SK-N-SH (cell line): ENCODE data around the gene PLXNB1. TPM values are rescaled to one million over a fixed set of nuclear protein-coding genes. Genes with fewer than 3 reads are reported as not detected.

ENCODE experiments used
- CTCF ChIA-PET: fragments of 300-600, 350-600 bp; formaldehyde crosslinking; extraction: SDS; loops from one replicate; lab custom pipeline; 2021; lab: Yijun Ruan, JAX
- POLR2A ChIA-PET: fragments of 350-600 bp; sonication (Branson Sonifier 250); formaldehyde crosslinking; extraction: SDS; loops from one replicate; lab custom pipeline; 2020; ENCODE audit warnings: antibody characterized with exemption, inconsistent platforms; lab: Yijun Ruan, JAX
- DNase-seq: peaks from one replicate; pipeline ENCODE4 v3.0.0; 2012
- H2AFZ ChIP-seq: fragments of 200-600 bp; sonication (generic); 2 replicates; pipeline ENCODE4 v1.8.1; 2016; ENCODE audit warnings: antibody characterized with exemption, mild to moderate bottlenecking, low read depth
- H3F3A ChIP-seq: fragments of 200-600 bp; sonication (generic); replicated peaks from 2 replicates; pipeline ENCODE3; 2016; ENCODE audit warnings: antibody characterized with exemption, mild to moderate bottlenecking; ENCODE audit not compliant: insufficient read depth
- H3K27ac ChIP-seq, 2 experiments: fragments of 200-500 bp in 1 of 2; fragments of 200-600 bp in 1 of 2; sonication (Bioruptor generic) in 1 of 2; sonication (generic), shearing (Covaris generic) in 1 of 2; 2 replicates each; pipeline versions ENCODE4 v1.5.1 to v1.6.1; 2014 to 2016; ENCODE audit warnings: low read depth in 2 of 2, inconsistent platforms in 1 of 2, low read length in 1 of 2, mild to moderate bottlenecking in 1 of 2, mixed read lengths in 1 of 2
- H3K27me3 ChIP-seq: fragments of 200-600 bp; sonication (generic), shearing (Covaris generic); 2 replicates; pipeline ENCODE4 v1.6.1; 2016; ENCODE audit warnings: mixed run types; ENCODE audit not compliant: insufficient read depth
- H3K36me3 ChIP-seq, 2 experiments: fragments of 200-500 bp in 1 of 2; fragments of 200-600 bp in 1 of 2; sonication (Bioruptor generic) in 1 of 2; sonication (generic) in 1 of 2; replicated peaks in 1 of 2; 2 replicates each; pipeline versions ENCODE3 to v1.5.1; 2014 to 2016; ENCODE audit warnings: low read length in 1 of 2, mild to moderate bottlenecking in 1 of 2; ENCODE audit not compliant: insufficient read depth in 2 of 2, control insufficient read depth in 1 of 2
- H3K4me1 ChIP-seq, 2 experiments: fragments of 200-500 bp in 1 of 2; fragments of 200-600 bp in 1 of 2; sonication (Bioruptor generic) in 1 of 2; sonication (generic), shearing (Covaris generic) in 1 of 2; 2 replicates each; pipeline versions ENCODE4 v1.5.1 to v1.6.1; 2014 to 2016; ENCODE audit warnings: low read depth in 1 of 2, low read length in 1 of 2, mixed run types in 1 of 2; ENCODE audit not compliant: insufficient read depth in 2 of 2, control insufficient read depth in 1 of 2
- H3K4me2 ChIP-seq: fragments of 200-600 bp; sonication (generic), shearing (Covaris generic); 2 replicates; pipeline ENCODE4 v1.6.1; 2017; ENCODE audit warnings: mixed run types
- H3K4me3 ChIP-seq, 2 experiments: fragments of 200-500 bp in 1 of 2; fragments of 200-600 bp in 1 of 2; sonication (Bioruptor generic) in 1 of 2; sonication (generic), shearing (Covaris generic) in 1 of 2; 2 replicates each; pipeline versions ENCODE4 v1.5.1 to v1.8.1; 2014 to 2016; ENCODE audit warnings: low read depth in 2 of 2, inconsistent platforms in 1 of 2, low read length in 1 of 2, mild to moderate bottlenecking in 1 of 2, mixed read lengths in 1 of 2, moderate library complexity in 1 of 2
- H3K79me2 ChIP-seq: fragments of 200-600 bp; sonication (generic); 2 replicates; pipeline ENCODE4 v1.8.1; 2017; ENCODE audit warnings: mild to moderate bottlenecking; ENCODE audit not compliant: insufficient read depth
- H3K9ac ChIP-seq: fragments of 200-600 bp; sonication (generic); 2 replicates; pipeline ENCODE4 v1.6.1; 2017; ENCODE audit warnings: mixed run types
- H3K9me2 ChIP-seq: fragments of 200-600 bp; sonication (generic); 2 replicates; pipeline ENCODE4 v1.6.1; 2017; ENCODE audit warnings: mixed run types
- H3K9me3 ChIP-seq: fragments of 200-600 bp; sonication (generic); 2 replicates; pipeline ENCODE4 v1.6.1; 2017; ENCODE audit warnings: mixed run types, mild to moderate bottlenecking, moderate library complexity
- H4K20me1 ChIP-seq: fragments of 200-600 bp; sonication (generic); 2 replicates; pipeline ENCODE4 v1.6.1; 2017; ENCODE audit warnings: mild to moderate bottlenecking, mixed run types; ENCODE audit not compliant: insufficient read depth
- FOXM1 ChIP-seq: IDR thresholded peaks from 2 replicates; pipeline ENCODE4 v1.4.0; 2012; ENCODE audit warnings: low read depth, mild to moderate bottlenecking
- GATA2 ChIP-seq: sonication (generic); formaldehyde crosslinking; IDR thresholded peaks from 2 replicates; pipeline ENCODE4 v1.5.0; 2020; ENCODE audit warnings: mild to moderate bottlenecking, missing genetic modification reagents
- MAX ChIP-seq: IDR thresholded peaks from 2 replicates; pipeline ENCODE4 v1.4.0; 2012; ENCODE audit warnings: low read depth
- NFIC ChIP-seq: IDR thresholded peaks from 2 replicates; pipeline ENCODE4 v1.4.0; 2012; ENCODE audit warnings: borderline replicate concordance
- NRF1 ChIP-seq: IDR thresholded peaks from 2 replicates; pipeline ENCODE4 v1.6.1; 2012; ENCODE audit warnings: low read depth, mild to moderate bottlenecking, low read length
- PBX3 ChIP-seq: IDR thresholded peaks from 2 replicates; pipeline ENCODE4; 2012
- POLR2AphosphoS5 ChIP-seq: IDR thresholded peaks from 2 replicates; pipeline ENCODE4 v1.6.1; 2012; ENCODE audit warnings: low read depth, low read length
- RFX5 ChIP-seq: IDR thresholded peaks from 2 replicates; pipeline ENCODE4 v1.6.1; 2012; ENCODE audit warnings: mild to moderate bottlenecking, improper control_type of control experiment, low read length
- RXRA ChIP-seq: IDR thresholded peaks from 2 replicates; pipeline ENCODE4 v1.4.0; 2012; ENCODE audit warnings: low read depth, mild to moderate bottlenecking, borderline replicate concordance
- TAF1 ChIP-seq: IDR thresholded peaks from 2 replicates; pipeline ENCODE4 v1.6.1; 2012; ENCODE audit warnings: low read depth, mild to moderate bottlenecking, low read length, moderate library complexity, borderline replicate concordance
- TCF12 ChIP-seq: IDR thresholded peaks from 2 replicates; pipeline ENCODE4 v1.4.0; 2012
- TEAD4 ChIP-seq: IDR thresholded peaks from 2 replicates; pipeline ENCODE4 v1.4.0; 2012; ENCODE audit warnings: mild to moderate bottlenecking, borderline replicate concordance; ENCODE audit not compliant: insufficient read depth
- WGBS: methylation state at CpG from one replicate; pipeline ENCODE4 v1.1.6; 2017; ENCODE audit warnings: low lambda C conversion rate; 5-methylcytosine and 5-hydroxymethylcytosine counted together
- polyA plus RNA-seq, 3 experiments: library from polyadenylated mRNA; depleted of rRNA; stranded (reverse); fragments of >200 nt; gene quantifications; 2 replicates each; pipeline ENCODE4 v1.2.3, GENCODE V29; 2012
- TF ChIP-seq, protein P1 (sequence below): IDR thresholded peaks from 2 replicates; pipeline ENCODE4 v1.4.0; 2012; ENCODE audit warnings: low read depth, borderline replicate concordance

PLXNB1 gene
- polyA plus RNA-seq, 1 of the 3 experiments (the other 2 are of a cell fraction) = 39.8 TPM

DNA sequence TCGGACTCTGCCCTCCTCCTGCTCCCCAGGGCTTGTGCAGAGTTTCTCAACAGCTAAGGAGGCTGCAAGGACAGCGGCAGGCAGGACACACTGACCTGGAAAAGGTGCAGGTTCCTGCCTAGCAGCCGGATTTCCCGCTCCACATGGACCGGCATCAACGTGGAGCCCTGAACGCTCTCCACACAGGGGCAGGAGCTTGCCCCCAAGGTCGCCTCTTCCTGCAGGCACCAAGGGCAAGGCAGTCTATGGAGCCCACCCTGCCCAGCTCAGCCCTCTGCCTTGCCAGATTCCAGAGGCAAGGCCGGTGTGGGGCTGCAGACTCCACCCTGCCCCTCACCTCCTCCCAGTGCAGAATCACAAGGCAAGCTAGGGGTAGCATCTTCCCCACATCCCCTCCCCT, 10.7 kb downstream of the PLXNB1 start:
- DNase-seq = no peak
- no peak overlapping the region; a peak in 1 of 4 replicates for H3K27ac ChIP-seq
- POLR2A ChIA-PET = interaction anchor here (2.0 kb wide), 1 partner anchor 10 kb away, joined by 6 read pairs; no protein-coding TSS in a partner anchor
- peaks cover 0 to 53% of the 10 kb centered on the region in 2 experiments for H3K36me3 ChIP-seq
- H2AFZ ChIP-seq = no peak overlapping the region
- no peak overlapping the region for H3K9ac ChIP-seq
- H3K9me2 ChIP-seq = no peaks in the 10 kb centered on the region
- no peak overlapping the region for H3K4me2 ChIP-seq
- no peaks in the 10 kb centered on the region for H4K20me1 ChIP-seq
- no peaks in the 10 kb centered on the region for H3K27me3 ChIP-seq
- peaks cover 12% of the 10 kb centered on the region; the same call in 1 of the 2 replicates for H3K79me2 ChIP-seq
- no peaks in the 10 kb centered on the region for H3K9me3 ChIP-seq
- H3F3A ChIP-seq = no peaks in the 10 kb centered on the region
- no peak overlapping the region for H3K4me3 ChIP-seq
- 88% methylated on average over 3 of the region's 9 CpGs for WGBS
- CTCF ChIA-PET = interaction anchor here (0.7 to 14.1 kb wide), 6 partner anchors 10 to 146 kb away, joined by 3 to 156 read pairs (median 6); no protein-coding TSS in a partner anchor
- TF ChIP-seq RFX5 = no peak
- no peak for TF ChIP-seq PBX3
- TF ChIP-seq NRF1 = no peak
- TF ChIP-seq NFIC = no peak
- no peak for TF ChIP-seq POLR2AphosphoS5
- TF ChIP-seq MAX = no peak
- no peak for TF ChIP-seq TCF12
- TF ChIP-seq TEAD4 = no peak
- no peak for TF ChIP-seq FOXM1
- TF ChIP-seq RXRA = no peak
- TF ChIP-seq, protein P1, sequence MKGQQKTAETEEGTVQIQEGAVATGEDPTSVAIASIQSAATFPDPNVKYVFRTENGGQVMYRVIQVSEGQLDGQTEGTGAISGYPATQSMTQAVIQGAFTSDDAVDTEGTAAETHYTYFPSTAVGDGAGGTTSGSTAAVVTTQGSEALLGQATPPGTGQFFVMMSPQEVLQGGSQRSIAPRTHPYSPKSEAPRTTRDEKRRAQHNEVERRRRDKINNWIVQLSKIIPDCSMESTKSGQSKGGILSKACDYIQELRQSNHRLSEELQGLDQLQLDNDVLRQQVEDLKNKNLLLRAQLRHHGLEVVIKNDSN = no peak
- no peak for TF ChIP-seq TAF1
- H3K4me1 ChIP-seq = peaks cover 0 to 16% of the 10 kb centered on the region in 2 experiments; a peak in 1 of 4 replicates

GRCh38 chr3:48418651-48419050, 11.2 kb downstream of the PLXNB1 start:
- H3K27me3 ChIP-seq = no peaks in the 10 kb centered on the region
- no peaks in the 10 kb centered on the region for H3F3A ChIP-seq
- no peak for TF ChIP-seq GATA2
- TF ChIP-seq, all 33 proteins: peak for 0
- H3K36me3 ChIP-seq = peaks cover 0 to 57% of the 10 kb centered on the region in 2 experiments
- H3K9me2 ChIP-seq = no peaks in the 10 kb centered on the region
- H3K27ac ChIP-seq = no peak overlapping the region; a peak in 1 of 4 replicates
- H2AFZ ChIP-seq = no peak overlapping the region
- H3K9ac ChIP-seq = no peak overlapping the region
- peaks cover 0 to 16% of the 10 kb centered on the region in 2 experiments; a peak in 1 of 4 replicates for H3K4me1 ChIP-seq
- H3K9me3 ChIP-seq = no peaks in the 10 kb centered on the region
- H3K4me3 ChIP-seq = no peak overlapping the region
- H3K79me2 ChIP-seq = peaks cover 10% of the 10 kb centered on the region; the same call in 1 of the 2 replicates
- no peaks in the 10 kb centered on the region for H4K20me1 ChIP-seq
- ChIA-PET POLR2A (interaction anchor here (2.0 kb wide), 1 partner anchor 10 kb away, joined by 6 read pairs; no protein-coding TSS in a partner anchor), CTCF (interaction anchor here (1.2 to 14.1 kb wide), 4 partner anchors 10 to 145 kb away, joined by 5 to 156 read pairs (median 34); no protein-coding TSS in a partner anchor)
- H3K4me2 ChIP-seq = no peak overlapping the region
- 100% methylated on average over 2 of the region's 9 CpGs for WGBS
- no peak for DNase-seq
